SK-N-SH (cell line): ENCODE data around the gene CCDC47. TPM values are rescaled to one million over a fixed set of nuclear protein-coding genes. Genes with fewer than 3 reads are reported as not detected.

Experiments
- CTCF ChIA-PET: fragments of 300-600, 350-600 bp; formaldehyde crosslinking; extraction: SDS; loops from one replicate; lab custom pipeline; 2021; lab: Yijun Ruan, JAX
- POLR2A ChIA-PET: fragments of 350-600 bp; sonication (Branson Sonifier 250); formaldehyde crosslinking; extraction: SDS; loops from one replicate; lab custom pipeline; 2020; ENCODE audit warnings: antibody characterized with exemption, inconsistent platforms; lab: Yijun Ruan, JAX
- DNase-seq: peaks from one replicate; pipeline ENCODE4 v3.0.0; 2012
- H2AFZ ChIP-seq: fragments of 200-600 bp; sonication (generic); 2 replicates; pipeline ENCODE4 v1.8.1; 2016; ENCODE audit warnings: antibody characterized with exemption, mild to moderate bottlenecking, low read depth
- H3F3A ChIP-seq: fragments of 200-600 bp; sonication (generic); replicated peaks from 2 replicates; pipeline ENCODE3; 2016; ENCODE audit warnings: antibody characterized with exemption, mild to moderate bottlenecking; ENCODE audit not compliant: insufficient read depth
- H3K27ac ChIP-seq, 2 experiments: fragments of 200-500 bp in 1 of 2; fragments of 200-600 bp in 1 of 2; sonication (Bioruptor generic) in 1 of 2; sonication (generic), shearing (Covaris generic) in 1 of 2; 2 replicates each; pipeline versions ENCODE4 v1.5.1 to v1.6.1; 2014 to 2016; ENCODE audit warnings: low read depth in 2 of 2, inconsistent platforms in 1 of 2, low read length in 1 of 2, mild to moderate bottlenecking in 1 of 2, mixed read lengths in 1 of 2
- H3K27me3 ChIP-seq: fragments of 200-600 bp; sonication (generic), shearing (Covaris generic); 2 replicates; pipeline ENCODE4 v1.6.1; 2016; ENCODE audit warnings: mixed run types; ENCODE audit not compliant: insufficient read depth
- H3K36me3 ChIP-seq, 2 experiments: fragments of 200-500 bp in 1 of 2; fragments of 200-600 bp in 1 of 2; sonication (Bioruptor generic) in 1 of 2; sonication (generic) in 1 of 2; replicated peaks in 1 of 2; 2 replicates each; pipeline versions ENCODE3 to v1.5.1; 2014 to 2016; ENCODE audit warnings: low read length in 1 of 2, mild to moderate bottlenecking in 1 of 2; ENCODE audit not compliant: insufficient read depth in 2 of 2, control insufficient read depth in 1 of 2
- H3K4me1 ChIP-seq, 2 experiments: fragments of 200-500 bp in 1 of 2; fragments of 200-600 bp in 1 of 2; sonication (Bioruptor generic) in 1 of 2; sonication (generic), shearing (Covaris generic) in 1 of 2; 2 replicates each; pipeline versions ENCODE4 v1.5.1 to v1.6.1; 2014 to 2016; ENCODE audit warnings: low read depth in 1 of 2, low read length in 1 of 2, mixed run types in 1 of 2; ENCODE audit not compliant: insufficient read depth in 2 of 2, control insufficient read depth in 1 of 2
- H3K4me2 ChIP-seq: fragments of 200-600 bp; sonication (generic), shearing (Covaris generic); 2 replicates; pipeline ENCODE4 v1.6.1; 2017; ENCODE audit warnings: mixed run types
- H3K4me3 ChIP-seq, 2 experiments: fragments of 200-500 bp in 1 of 2; fragments of 200-600 bp in 1 of 2; sonication (Bioruptor generic) in 1 of 2; sonication (generic), shearing (Covaris generic) in 1 of 2; 2 replicates each; pipeline versions ENCODE4 v1.5.1 to v1.8.1; 2014 to 2016; ENCODE audit warnings: low read depth in 2 of 2, inconsistent platforms in 1 of 2, low read length in 1 of 2, mild to moderate bottlenecking in 1 of 2, mixed read lengths in 1 of 2, moderate library complexity in 1 of 2
- H3K79me2 ChIP-seq: fragments of 200-600 bp; sonication (generic); 2 replicates; pipeline ENCODE4 v1.8.1; 2017; ENCODE audit warnings: mild to moderate bottlenecking; ENCODE audit not compliant: insufficient read depth
- H3K9ac ChIP-seq: fragments of 200-600 bp; sonication (generic); 2 replicates; pipeline ENCODE4 v1.6.1; 2017; ENCODE audit warnings: mixed run types
- H3K9me2 ChIP-seq: fragments of 200-600 bp; sonication (generic); 2 replicates; pipeline ENCODE4 v1.6.1; 2017; ENCODE audit warnings: mixed run types
- H3K9me3 ChIP-seq: fragments of 200-600 bp; sonication (generic); 2 replicates; pipeline ENCODE4 v1.6.1; 2017; ENCODE audit warnings: mixed run types, mild to moderate bottlenecking, moderate library complexity
- H4K20me1 ChIP-seq: fragments of 200-600 bp; sonication (generic); 2 replicates; pipeline ENCODE4 v1.6.1; 2017; ENCODE audit warnings: mild to moderate bottlenecking, mixed run types; ENCODE audit not compliant: insufficient read depth
- ELF1 ChIP-seq: IDR thresholded peaks from 2 replicates; pipeline ENCODE4 v1.4.0; 2012
- FOXJ3 ChIP-seq: sonication (generic); formaldehyde crosslinking; IDR thresholded peaks from 2 replicates; pipeline ENCODE4 v1.5.1; 2020; ENCODE audit warnings: mild to moderate bottlenecking, missing genetic modification reagents
- JUND ChIP-seq: IDR thresholded peaks from 2 replicates; pipeline ENCODE4 v1.4.0; 2012
- NFIC ChIP-seq: IDR thresholded peaks from 2 replicates; pipeline ENCODE4 v1.4.0; 2012; ENCODE audit warnings: borderline replicate concordance
- NRF1 ChIP-seq: IDR thresholded peaks from 2 replicates; pipeline ENCODE4 v1.6.1; 2012; ENCODE audit warnings: low read depth, mild to moderate bottlenecking, low read length
- RFX5 ChIP-seq: IDR thresholded peaks from 2 replicates; pipeline ENCODE4 v1.6.1; 2012; ENCODE audit warnings: mild to moderate bottlenecking, improper control_type of control experiment, low read length
- SIN3A ChIP-seq: IDR thresholded peaks from 2 replicates; pipeline ENCODE4 v1.6.1; 2012; ENCODE audit warnings: low read depth, mild to moderate bottlenecking, low read length, moderate library complexity, borderline replicate concordance
- SMC3 ChIP-seq: IDR thresholded peaks from 2 replicates; pipeline ENCODE4 v1.6.1; 2012; ENCODE audit warnings: low read depth, low read length, improper control_type of control experiment
- TAF1 ChIP-seq: IDR thresholded peaks from 2 replicates; pipeline ENCODE4 v1.6.1; 2012; ENCODE audit warnings: low read depth, mild to moderate bottlenecking, low read length, moderate library complexity, borderline replicate concordance
- TCF12 ChIP-seq: IDR thresholded peaks from 2 replicates; pipeline ENCODE4 v1.4.0; 2012
- WGBS: methylation state at CpG from one replicate; pipeline ENCODE4 v1.1.6; 2017; ENCODE audit warnings: low lambda C conversion rate; 5-methylcytosine and 5-hydroxymethylcytosine counted together
- polyA plus RNA-seq, 3 experiments: library from polyadenylated mRNA; depleted of rRNA; stranded (reverse); fragments of >200 nt; gene quantifications; 2 replicates each; pipeline ENCODE4 v1.2.3, GENCODE V29; 2012
- TF ChIP-seq, protein P1 (sequence below): fragments of 200-600 bp; sonication (generic); IDR thresholded peaks from 2 replicates; pipeline ENCODE4 v1.6.1; 2017; ENCODE audit warnings: antibody characterized with exemption, mild to moderate bottlenecking, moderate library complexity
- TF ChIP-seq, protein P2 (sequence below): IDR thresholded peaks from 2 replicates; pipeline ENCODE4 v1.4.0; 2012; ENCODE audit warnings: low read depth, borderline replicate concordance
- TF ChIP-seq, protein P3 (sequence below): IDR thresholded peaks from 2 replicates; pipeline ENCODE4 v1.4.0; 2012; ENCODE audit warnings: low read depth, borderline replicate concordance
- TF ChIP-seq, protein P4 (sequence below): IDR thresholded peaks from 2 replicates; pipeline ENCODE4 v1.4.0; 2012; ENCODE audit warnings: low read depth
- TF ChIP-seq, protein P5 (sequence below): fragments of 150-350 bp; IDR thresholded peaks from 2 replicates; pipeline ENCODE4 v1.6.1; 2017; ENCODE audit warnings: antibody characterized with exemption, low read length, low read depth, borderline replicate concordance

CCDC47 gene
- polyA plus RNA-seq, 1 of the 3 experiments (the other 2 are of a cell fraction) = 76.6 TPM

DNA sequence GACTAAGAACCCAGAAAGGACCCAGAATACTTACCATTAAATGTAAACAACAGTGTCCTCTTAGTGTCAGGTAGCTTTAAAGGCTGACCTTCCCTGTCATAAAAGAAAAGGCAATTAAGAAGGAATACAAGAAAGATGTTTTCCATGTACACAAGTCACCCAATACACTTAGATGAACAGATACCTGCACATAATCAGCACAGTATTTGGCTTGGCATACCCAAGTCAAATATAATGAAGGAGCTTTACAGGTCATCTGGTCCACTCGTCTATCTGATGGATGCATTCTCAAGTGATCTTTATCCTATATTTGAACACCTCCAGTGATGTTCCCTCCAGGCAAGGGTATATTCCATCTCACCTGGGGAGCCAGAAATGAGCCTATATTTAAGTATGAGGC lies 20.7 kb downstream of the CCDC47 start:
- Histone ChIP-seq H2AFZ (no peak overlapping the region), H4K20me1 (no peaks in the 10 kb centered on the region), H3K27ac (no peak overlapping the region), H3K4me3 (no peak overlapping the region), H3K36me3 (peaks cover 65 to 89% of the 10 kb centered on the region in 2 experiments), H3K27me3 (no peaks in the 10 kb centered on the region), H3K4me2 (no peak overlapping the region), H3K9me3 (no peaks in the 10 kb centered on the region), H3K79me2 (peaks cover 3% of the 10 kb centered on the region; the same call in 1 of the 2 replicates), H3F3A (peaks cover 20% of the 10 kb centered on the region), H3K9me2 (no peaks in the 10 kb centered on the region), H3K9ac (no peak overlapping the region), H3K4me1 (no peaks in the 10 kb centered on the region)
- DNase-seq = no peak
- ChIA-PET POLR2A (no interaction called here), CTCF (no interaction called here)
- WGBS = 100% methylated on average over 1 of the region's 1 CpG
- TF ChIP-seq ELF1 = no peak
- TF ChIP-seq, protein P1, sequence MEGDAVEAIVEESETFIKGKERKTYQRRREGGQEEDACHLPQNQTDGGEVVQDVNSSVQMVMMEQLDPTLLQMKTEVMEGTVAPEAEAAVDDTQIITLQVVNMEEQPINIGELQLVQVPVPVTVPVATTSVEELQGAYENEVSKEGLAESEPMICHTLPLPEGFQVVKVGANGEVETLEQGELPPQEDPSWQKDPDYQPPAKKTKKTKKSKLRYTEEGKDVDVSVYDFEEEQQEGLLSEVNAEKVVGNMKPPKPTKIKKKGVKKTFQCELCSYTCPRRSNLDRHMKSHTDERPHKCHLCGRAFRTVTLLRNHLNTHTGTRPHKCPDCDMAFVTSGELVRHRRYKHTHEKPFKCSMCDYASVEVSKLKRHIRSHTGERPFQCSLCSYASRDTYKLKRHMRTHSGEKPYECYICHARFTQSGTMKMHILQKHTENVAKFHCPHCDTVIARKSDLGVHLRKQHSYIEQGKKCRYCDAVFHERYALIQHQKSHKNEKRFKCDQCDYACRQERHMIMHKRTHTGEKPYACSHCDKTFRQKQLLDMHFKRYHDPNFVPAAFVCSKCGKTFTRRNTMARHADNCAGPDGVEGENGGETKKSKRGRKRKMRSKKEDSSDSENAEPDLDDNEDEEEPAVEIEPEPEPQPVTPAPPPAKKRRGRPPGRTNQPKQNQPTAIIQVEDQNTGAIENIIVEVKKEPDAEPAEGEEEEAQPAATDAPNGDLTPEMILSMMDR = no peak

DNA sequence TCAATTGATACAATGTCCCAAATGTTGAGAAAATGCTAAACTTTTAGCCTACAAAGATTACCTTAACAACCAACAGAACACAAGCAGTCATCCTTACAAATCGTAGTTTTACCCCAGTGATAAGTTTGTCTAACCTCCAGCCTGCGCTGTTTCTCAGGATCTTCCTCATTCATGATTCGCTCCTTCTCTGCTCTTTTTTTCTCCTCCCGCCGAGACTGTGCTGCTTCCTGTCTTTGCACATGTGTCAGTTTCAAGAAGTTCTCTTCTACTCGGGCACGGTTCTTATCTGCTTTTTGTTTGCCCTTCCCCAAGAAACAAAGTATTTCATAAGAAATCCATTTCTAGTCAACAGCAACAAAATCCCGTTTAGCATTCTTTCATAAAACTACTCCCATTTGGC lies 21.6 kb downstream of the CCDC47 start:
- H4K20me1 ChIP-seq = no peaks in the 10 kb centered on the region
- peaks cover 70 to 89% of the 10 kb centered on the region in 2 experiments for H3K36me3 ChIP-seq
- no peaks in the 10 kb centered on the region for H3K4me1 ChIP-seq
- H3K9me3 ChIP-seq = no peaks in the 10 kb centered on the region
- H2AFZ ChIP-seq = no peak overlapping the region
- H3K9me2 ChIP-seq = no peaks in the 10 kb centered on the region
- no peak overlapping the region for H3K27ac ChIP-seq
- CTCF ChIA-PET = no interaction called here
- no peak overlapping the region for H3K4me3 ChIP-seq
- peaks cover 3% of the 10 kb centered on the region; the same call in 1 of the 2 replicates for H3K79me2 ChIP-seq
- POLR2A ChIA-PET = no interaction called here
- 96% methylated on average over 8 of the region's 8 CpGs for WGBS
- DNase-seq = no peak
- TF ChIP-seq FOXJ3 (CRISPR knock-in tag) (no peak), SIN3A (no peak), ELF1 (no peak), RFX5 (no peak), NRF1 (no peak)
- H3K27me3 ChIP-seq = no peaks in the 10 kb centered on the region
- H3K9ac ChIP-seq = no peak overlapping the region
- no peak overlapping the region for H3K4me2 ChIP-seq
- H3F3A ChIP-seq = peaks cover 29% of the 10 kb centered on the region

DNA sequence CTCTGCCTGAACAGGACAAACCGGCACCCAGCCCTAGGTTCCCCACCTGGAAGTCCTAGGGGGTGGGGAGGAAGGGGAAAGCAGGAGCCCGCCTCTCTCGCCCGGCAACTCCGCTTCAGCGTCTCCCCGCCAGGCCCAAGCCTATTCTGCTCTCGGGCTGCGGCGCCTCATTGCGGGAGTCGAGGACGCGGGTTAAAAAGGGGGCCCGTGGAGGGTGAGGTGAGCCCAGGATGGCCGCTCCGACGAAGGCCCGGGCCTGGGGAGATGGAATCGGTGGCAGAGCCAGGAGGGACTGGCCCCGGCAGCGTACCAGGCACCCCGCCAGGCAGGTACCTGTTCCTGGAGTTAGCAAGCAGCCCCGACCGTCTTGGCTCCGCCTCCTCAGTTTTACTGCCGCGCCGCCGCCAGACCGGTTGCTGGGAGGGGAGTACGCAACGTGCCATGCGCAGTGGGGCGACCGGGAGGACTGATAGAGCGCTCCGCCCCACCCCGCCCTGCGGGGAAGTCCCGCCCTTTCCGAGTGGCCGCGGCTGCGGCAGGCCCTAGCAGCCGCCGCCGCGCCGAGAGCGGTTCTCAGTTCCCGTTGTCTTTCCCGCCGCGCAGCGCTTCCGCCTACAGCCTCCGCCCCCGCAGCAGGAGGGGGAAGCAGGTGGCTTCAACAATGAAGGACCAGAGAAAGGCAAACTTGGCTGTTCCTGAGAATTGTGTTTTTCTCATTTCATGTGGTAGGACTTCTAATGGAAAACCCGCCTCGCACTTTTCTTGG lies 31.8 kb downstream of the CCDC47 start, which contains the start of gene STRADA:
Gene STRADA (minus strand): TSS at position 392 of the 766 bp plus-strand sequence. CDS start 13,430 bp downstream, outside the sequence.
- peaks cover 23 to 25% of the 10 kb centered on the region in 2 experiments for H3K36me3 ChIP-seq
- no peaks in the 10 kb centered on the region for H3K9me2 ChIP-seq
- peak within 1 kb of the TSS; percentile 84 for H3K4me2 ChIP-seq
- H3K27me3 ChIP-seq = no peaks in the 10 kb centered on the region
- no peaks in the 10 kb centered on the region for H3K9me3 ChIP-seq
- peak within 1 kb of the TSS; percentile 75 to 98 for H3K27ac ChIP-seq
- DNase-seq = peak; percentile 100
- ChIA-PET POLR2A (interaction anchor here (0.6 to 1.6 kb wide), 10 partner anchors 19 to 120 kb away, joined by 3 to 15 read pairs (median 3); partner anchors contain the start of genes CCDC47, DDX42 and MAP3K3), CTCF (interaction anchor here (0.6 to 1.6 kb wide), 6 partner anchors 14 to 129 kb away, joined by 3 to 6 read pairs (median 3); no protein-coding TSS in a partner anchor)
- WGBS = 1% methylated on average over 24 of the region's 61 CpGs
- peaks cover 30% of the 10 kb centered on the region for H3F3A ChIP-seq
- H3K4me3 ChIP-seq = peak within 1 kb of the TSS; percentile 77 to 83
- H3K4me1 ChIP-seq = peaks cover 5 to 6% of the 10 kb centered on the region in 2 experiments; a peak in 3 of 4 replicates
- H2AFZ ChIP-seq = peak within 1 kb of the TSS; percentile 80
- H4K20me1 ChIP-seq = no peaks in the 10 kb centered on the region
- peak within 1 kb of the TSS; percentile 76 for H3K9ac ChIP-seq
- peaks cover 37% of the 10 kb centered on the region for H3K79me2 ChIP-seq
- TF ChIP-seq JUND = no peak
- TF ChIP-seq SMC3 = peak; percentile 25; the same call in 1 of the 2 replicates
- TF ChIP-seq, protein P2, sequence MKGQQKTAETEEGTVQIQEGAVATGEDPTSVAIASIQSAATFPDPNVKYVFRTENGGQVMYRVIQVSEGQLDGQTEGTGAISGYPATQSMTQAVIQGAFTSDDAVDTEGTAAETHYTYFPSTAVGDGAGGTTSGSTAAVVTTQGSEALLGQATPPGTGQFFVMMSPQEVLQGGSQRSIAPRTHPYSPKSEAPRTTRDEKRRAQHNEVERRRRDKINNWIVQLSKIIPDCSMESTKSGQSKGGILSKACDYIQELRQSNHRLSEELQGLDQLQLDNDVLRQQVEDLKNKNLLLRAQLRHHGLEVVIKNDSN = no peak; the same call in none of the 2 replicates
- TF ChIP-seq, protein P3, sequence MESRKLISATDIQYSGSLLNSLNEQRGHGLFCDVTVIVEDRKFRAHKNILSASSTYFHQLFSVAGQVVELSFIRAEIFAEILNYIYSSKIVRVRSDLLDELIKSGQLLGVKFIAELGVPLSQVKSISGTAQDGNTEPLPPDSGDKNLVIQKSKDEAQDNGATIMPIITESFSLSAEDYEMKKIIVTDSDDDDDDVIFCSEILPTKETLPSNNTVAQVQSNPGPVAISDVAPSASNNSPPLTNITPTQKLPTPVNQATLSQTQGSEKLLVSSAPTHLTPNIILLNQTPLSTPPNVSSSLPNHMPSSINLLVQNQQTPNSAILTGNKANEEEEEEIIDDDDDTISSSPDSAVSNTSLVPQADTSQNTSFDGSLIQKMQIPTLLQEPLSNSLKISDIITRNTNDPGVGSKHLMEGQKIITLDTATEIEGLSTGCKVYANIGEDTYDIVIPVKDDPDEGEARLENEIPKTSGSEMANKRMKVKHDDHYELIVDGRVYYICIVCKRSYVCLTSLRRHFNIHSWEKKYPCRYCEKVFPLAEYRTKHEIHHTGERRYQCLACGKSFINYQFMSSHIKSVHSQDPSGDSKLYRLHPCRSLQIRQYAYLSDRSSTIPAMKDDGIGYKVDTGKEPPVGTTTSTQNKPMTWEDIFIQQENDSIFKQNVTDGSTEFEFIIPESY = peak; percentile 55; the same call in 1 of the 2 replicates
- peak; percentile 89 for TF ChIP-seq NRF1
- TF ChIP-seq, protein P4, sequence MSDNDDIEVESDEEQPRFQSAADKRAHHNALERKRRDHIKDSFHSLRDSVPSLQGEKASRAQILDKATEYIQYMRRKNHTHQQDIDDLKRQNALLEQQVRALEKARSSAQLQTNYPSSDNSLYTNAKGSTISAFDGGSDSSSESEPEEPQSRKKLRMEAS = peak; percentile 95
- TF ChIP-seq, protein P5, sequence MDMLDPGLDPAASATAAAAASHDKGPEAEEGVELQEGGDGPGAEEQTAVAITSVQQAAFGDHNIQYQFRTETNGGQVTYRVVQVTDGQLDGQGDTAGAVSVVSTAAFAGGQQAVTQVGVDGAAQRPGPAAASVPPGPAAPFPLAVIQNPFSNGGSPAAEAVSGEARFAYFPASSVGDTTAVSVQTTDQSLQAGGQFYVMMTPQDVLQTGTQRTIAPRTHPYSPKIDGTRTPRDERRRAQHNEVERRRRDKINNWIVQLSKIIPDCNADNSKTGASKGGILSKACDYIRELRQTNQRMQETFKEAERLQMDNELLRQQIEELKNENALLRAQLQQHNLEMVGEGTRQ = no peak; the same call in 1 of the 2 replicates
- TF ChIP-seq TAF1 = peak; percentile 90
- peak; percentile 25; the same call in 1 of the 2 replicates for TF ChIP-seq NFIC
- peak; percentile 40 for TF ChIP-seq TCF12
